ENCODE data around the gene TMED4. TPM values are rescaled to one million over a fixed set of nuclear protein-coding genes. Genes with fewer than 3 reads are reported as not detected.

The TMED4 gene
- total and polyA plus RNA-seq, 2 experiments from 2014 or later, result 124 to 319 TPM

DNA sequence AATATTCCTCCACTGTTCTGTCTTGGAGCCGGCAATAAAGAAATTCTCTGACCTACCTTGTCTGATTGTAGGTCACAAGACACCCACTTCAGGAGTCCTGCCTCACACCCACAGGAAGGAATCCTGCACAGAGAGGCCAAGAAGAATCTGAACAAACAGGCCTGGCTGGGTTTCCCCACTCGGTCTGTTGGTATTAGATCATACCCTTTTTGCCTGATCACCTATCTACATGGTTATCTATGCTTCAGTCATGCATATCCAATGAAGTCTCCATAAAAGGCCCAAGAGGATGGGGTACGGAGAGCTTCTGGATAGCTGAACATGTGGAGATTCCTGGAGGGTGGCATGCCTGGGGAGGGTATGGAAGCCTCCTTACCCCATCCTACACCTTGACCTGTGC is 36.7 kb upstream of the TMED4 start:
- H3K4me3 ChIP-seq, result no peak overlapping the region
- no peaks in the 10 kb centered on the region for H3K9me3 ChIP-seq (ENCODE audit: low read depth)
- H3K36me3 ChIP-seq, result no peaks in the 10 kb centered on the region
- H3K4me1 ChIP-seq (ENCODE audit: low read depth), result peaks cover 3% of the 10 kb centered on the region
- TF ChIP-seq, protein P1, sequence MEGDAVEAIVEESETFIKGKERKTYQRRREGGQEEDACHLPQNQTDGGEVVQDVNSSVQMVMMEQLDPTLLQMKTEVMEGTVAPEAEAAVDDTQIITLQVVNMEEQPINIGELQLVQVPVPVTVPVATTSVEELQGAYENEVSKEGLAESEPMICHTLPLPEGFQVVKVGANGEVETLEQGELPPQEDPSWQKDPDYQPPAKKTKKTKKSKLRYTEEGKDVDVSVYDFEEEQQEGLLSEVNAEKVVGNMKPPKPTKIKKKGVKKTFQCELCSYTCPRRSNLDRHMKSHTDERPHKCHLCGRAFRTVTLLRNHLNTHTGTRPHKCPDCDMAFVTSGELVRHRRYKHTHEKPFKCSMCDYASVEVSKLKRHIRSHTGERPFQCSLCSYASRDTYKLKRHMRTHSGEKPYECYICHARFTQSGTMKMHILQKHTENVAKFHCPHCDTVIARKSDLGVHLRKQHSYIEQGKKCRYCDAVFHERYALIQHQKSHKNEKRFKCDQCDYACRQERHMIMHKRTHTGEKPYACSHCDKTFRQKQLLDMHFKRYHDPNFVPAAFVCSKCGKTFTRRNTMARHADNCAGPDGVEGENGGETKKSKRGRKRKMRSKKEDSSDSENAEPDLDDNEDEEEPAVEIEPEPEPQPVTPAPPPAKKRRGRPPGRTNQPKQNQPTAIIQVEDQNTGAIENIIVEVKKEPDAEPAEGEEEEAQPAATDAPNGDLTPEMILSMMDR (IDR thresholded peaks at IDR 0.05; ENCODE audit: low read depth, low read length), result no peak
- no peak for DNase-seq (ENCODE audit: low read depth in 1 of 2, low spot score in 1 of 2)
- H3K27me3 ChIP-seq, result no peaks in the 10 kb centered on the region
- H3K27ac ChIP-seq, result peak overlapping the region; percentile 4

DNA sequence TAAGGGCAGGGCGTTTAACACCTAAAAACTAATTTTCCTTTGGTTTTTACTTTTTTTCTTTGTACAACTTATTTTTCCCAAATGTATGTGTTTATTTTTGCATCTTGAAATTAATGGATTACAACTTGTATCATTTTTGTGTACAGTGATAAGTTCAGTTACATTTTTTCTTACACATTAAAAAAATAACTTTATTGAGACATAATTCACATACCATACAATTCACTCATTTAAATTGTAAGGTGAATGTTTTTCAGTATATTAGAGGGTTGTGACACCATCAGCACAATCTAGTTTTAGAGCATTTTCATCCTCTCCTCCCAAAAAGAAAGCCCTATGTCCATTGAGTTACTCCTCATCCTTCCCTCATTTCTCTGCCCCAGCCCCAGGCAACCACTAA is 36.0 kb upstream of the TMED4 start:
- TF ChIP-seq, protein P1 (IDR thresholded peaks at IDR 0.05; ENCODE audit: low read depth, low read length), result no peak
- no peaks in the 10 kb centered on the region for H3K27me3 ChIP-seq
- no peaks in the 10 kb centered on the region for H3K36me3 ChIP-seq
- no peak overlapping the region for H3K4me3 ChIP-seq
- no peaks in the 10 kb centered on the region for H3K9me3 ChIP-seq (ENCODE audit: low read depth)
- peaks cover 3% of the 10 kb centered on the region for H3K4me1 ChIP-seq (ENCODE audit: low read depth)
- no peak for DNase-seq (ENCODE audit: low read depth in 1 of 2, low spot score in 1 of 2)
- H3K27ac ChIP-seq, result no peak overlapping the region

DNA sequence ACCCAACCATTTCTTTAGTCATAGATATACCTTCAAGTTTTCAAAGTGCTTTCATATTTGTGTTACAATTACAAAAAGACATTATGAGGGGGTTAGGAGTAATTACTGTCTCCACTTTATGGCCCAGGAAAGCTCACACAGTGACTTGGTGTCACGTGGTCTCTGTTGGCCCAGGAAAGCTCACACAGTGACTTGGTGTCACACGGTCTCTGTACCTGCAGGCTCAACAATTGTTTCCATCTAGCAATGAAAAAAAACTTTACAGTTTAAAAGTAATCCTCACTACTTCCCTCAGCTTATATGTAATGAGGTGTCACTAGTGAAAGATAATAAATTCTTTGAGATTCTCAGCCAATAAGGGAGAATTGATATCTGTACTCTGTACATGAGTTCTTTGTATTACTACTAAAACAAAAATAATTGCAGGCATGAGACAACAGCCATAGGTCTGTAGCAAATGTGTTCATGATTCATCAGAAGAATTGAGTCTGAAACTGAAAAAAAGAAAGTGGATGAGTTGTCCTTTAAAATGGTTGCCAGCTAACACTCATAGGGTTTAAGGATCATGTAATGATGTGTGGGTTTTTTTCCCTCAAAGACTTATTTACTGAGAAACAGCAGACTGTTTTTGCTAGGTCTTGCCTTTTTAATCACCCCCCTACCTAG is 35.3 kb upstream of the TMED4 start:
- TF ChIP-seq, protein P1 (IDR thresholded peaks at IDR 0.05; ENCODE audit: low read depth, low read length), result no peak
- Histone ChIP-seq H3K9me3 (ENCODE audit: low read depth) (no peaks in the 10 kb centered on the region), H3K4me1 (ENCODE audit: low read depth) (peaks cover 3% of the 10 kb centered on the region), H3K36me3 (no peaks in the 10 kb centered on the region), H3K4me3 (no peak overlapping the region), H3K27ac (no peak overlapping the region), H3K27me3 (no peaks in the 10 kb centered on the region)
- peak in 1 of 2 donors; percentile 25 for DNase-seq (ENCODE audit: low read depth in 1 of 2, low spot score in 1 of 2)

DNA sequence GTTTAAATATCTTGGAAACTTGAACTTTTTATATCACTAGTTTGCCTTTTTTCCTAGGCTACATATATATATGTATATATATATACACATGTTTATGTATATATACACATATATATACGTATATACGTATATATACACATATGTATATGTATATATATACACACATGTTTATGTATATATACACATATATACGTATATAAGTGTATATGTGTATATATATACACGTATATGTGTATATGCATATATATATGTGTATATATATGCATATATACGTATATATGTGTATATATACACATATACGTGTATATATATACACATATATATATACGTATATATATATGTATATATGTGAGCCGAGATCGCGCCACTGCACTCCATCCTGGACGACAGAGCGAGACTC is 34.5 kb upstream of the TMED4 start:
- TF ChIP-seq, protein P1 (IDR thresholded peaks at IDR 0.05; ENCODE audit: low read depth, low read length), result no peak
- H3K27me3 ChIP-seq, result no peaks in the 10 kb centered on the region
- no peak for DNase-seq (ENCODE audit: low read depth in 1 of 2, low spot score in 1 of 2)
- H3K27ac ChIP-seq, result no peak overlapping the region
- no peaks in the 10 kb centered on the region for H3K4me1 ChIP-seq (ENCODE audit: low read depth)
- H3K36me3 ChIP-seq, result no peaks in the 10 kb centered on the region
- no peaks in the 10 kb centered on the region for H3K9me3 ChIP-seq (ENCODE audit: low read depth)
- H3K4me3 ChIP-seq, result no peak overlapping the region

DNA sequence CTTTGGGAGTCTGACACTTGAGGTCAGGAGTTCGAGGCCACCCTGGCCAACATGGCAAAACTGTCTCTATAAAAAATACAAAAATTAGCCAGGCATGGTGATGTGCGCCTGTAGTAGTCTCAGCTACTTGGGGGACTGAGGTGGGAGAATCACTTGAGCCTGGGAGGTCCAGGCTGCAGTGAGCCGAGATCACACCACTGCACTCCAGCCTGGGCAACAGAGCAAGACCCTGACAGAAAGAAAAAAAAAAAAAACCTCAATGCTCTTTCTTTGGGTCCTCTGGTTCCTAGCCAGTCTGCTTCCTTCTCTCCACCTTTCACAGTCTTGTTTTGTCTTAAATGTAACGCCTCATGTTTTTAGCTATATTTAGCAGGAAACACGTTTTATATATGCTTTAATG is 33.8 kb upstream of the TMED4 start:
- Histone ChIP-seq H3K4me1 (ENCODE audit: low read depth) (no peaks in the 10 kb centered on the region), H3K4me3 (no peak overlapping the region), H3K36me3 (no peaks in the 10 kb centered on the region), H3K9me3 (ENCODE audit: low read depth) (no peaks in the 10 kb centered on the region), H3K27ac (no peak overlapping the region), H3K27me3 (no peaks in the 10 kb centered on the region)
- TF ChIP-seq, protein P1 (IDR thresholded peaks at IDR 0.05; ENCODE audit: low read depth, low read length), result no peak
- DNase-seq (ENCODE audit: low read depth in 1 of 2, low spot score in 1 of 2), result no peak
